Testis (tissue), 3 donors: Measurements from ENCODE around the gene EXOC6. TPM values are rescaled to one million over a fixed set of nuclear protein-coding genes. Genes with fewer than 3 reads are reported as not detected.

Experiments used
- DNase-seq: peaks from one replicate; pipeline ENCODE4 v3.0.0-alpha.2; 2019
- H3K27ac ChIP-seq, 2 donors: fragments of 200-600 bp; sonication (generic); one replicate each; pipeline ENCODE4 v1.5.1; 2019
- H3K27me3 ChIP-seq: fragments of 200-600 bp; sonication (generic); one replicate; pipeline ENCODE4 v1.5.1; 2019
- H3K36me3 ChIP-seq: fragments of 200-600 bp; sonication (generic); one replicate; pipeline ENCODE4 v1.5.1; 2017; ENCODE audit warnings: low read depth; ENCODE audit errors: missing control alignments
- H3K4me1 ChIP-seq: fragments of 200-600 bp; sonication (generic); one replicate; pipeline ENCODE4 v1.5.1; 2019
- H3K4me3 ChIP-seq, 2 donors: fragments of 200-600 bp; sonication (generic); one replicate each; pipeline ENCODE4 v1.5.1; 2017 to 2019
- H3K9me3 ChIP-seq: fragments of 200-600 bp; sonication (generic); one replicate; pipeline ENCODE4 v1.5.1; 2017
- POLR2A ChIP-seq: fragments of 450-650 bp; IDR thresholded peaks from one replicate; pipeline ENCODE4 v1.6.1; 2017; ENCODE audit warnings: antibody characterized with exemption, mild to moderate bottlenecking, moderate library complexity
- WGBS, 2 donors: methylation state at CpG; one replicate each; pipeline ENCODE4 v1.1.5; 2018; 5-methylcytosine and 5-hydroxymethylcytosine counted together
- intact Hi-C: fragments of 100-400 bp; cut with DNase I; formaldehyde crosslinking; loops from one replicate; pipeline ENCODE4 v1.15.1; 2023; ENCODE audit warnings: low total_unique reads
- polyA plus RNA-seq: library from polyadenylated mRNA; stranded (reverse); fragments of 350-450 nt; fragmentation: Illumina TruSeq; extraction: RNeasy Lipid Tissue Mini Kit (QIAGEN cat#74804); gene quantifications from one replicate; pipeline ENCODE4 v1.2.3, GENCODE V29; 2014; ENCODE audit warnings: low read depth, low replicate concordance; ENCODE audit not compliant: insufficient read depth
- total RNA-seq, 2 donors: library from RNA; depleted of rRNA; stranded (reverse); fragments of >200 nt; gene quantifications; one replicate each; pipeline ENCODE4 v1.2.3, GENCODE V29; 2016
- TF ChIP-seq, protein P1 (sequence below), 3 experiments: fragments of 450-650 bp in 2 of 3; fragments of 200-600 bp in 1 of 3; sonication (generic) in 1 of 3; IDR thresholded peaks; one replicate each; pipeline ENCODE4 v1.5.1; 2016 to 2019; ENCODE audit warnings: antibody characterized with exemption in 3 of 3, mild to moderate bottlenecking in 2 of 3, moderate library complexity in 1 of 3

Gene EXOC6
- total and polyA plus RNA-seq, 3 donors from 2014 or later, result 13.3 to 38.5 (median 28.0) TPM

DNA sequence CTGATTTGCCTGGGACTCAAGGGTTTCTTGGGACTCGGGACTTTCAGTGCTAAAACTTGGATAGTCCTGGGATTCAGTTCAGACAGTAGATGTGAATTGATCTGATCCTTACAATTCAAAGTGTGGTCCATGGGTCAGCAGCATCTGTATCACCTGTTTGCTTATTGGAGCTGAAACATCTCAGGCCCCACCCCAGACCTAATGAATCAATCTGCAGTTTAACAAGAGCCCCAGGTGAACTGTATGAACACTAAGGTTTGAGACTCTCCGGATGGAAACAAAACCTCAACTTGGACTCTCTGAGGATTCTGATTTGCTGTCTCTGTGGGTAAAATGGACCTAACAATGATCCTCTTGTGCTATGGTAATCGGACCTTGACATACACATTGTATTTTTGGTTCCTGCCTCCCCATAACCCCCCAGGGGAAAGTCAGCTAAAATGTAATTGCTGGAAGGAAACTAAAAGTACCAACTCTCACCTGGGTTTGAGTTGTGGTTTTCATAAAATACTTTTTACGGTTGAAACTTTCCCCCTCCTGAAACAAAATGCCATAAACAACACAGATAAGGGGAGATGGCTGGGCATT lies 237.0 kb downstream of the EXOC6 start:
- H3K4me3 ChIP-seq, result no peak overlapping the region
- 69 to 70% methylated on average over 4 of the region's 4 CpGs for WGBS, 2 donors
- H3K9me3 ChIP-seq, result no peaks in the 10 kb centered on the region
- no peak for DNase-seq
- no peak for TF ChIP-seq POLR2A
- TF ChIP-seq, protein P1, sequence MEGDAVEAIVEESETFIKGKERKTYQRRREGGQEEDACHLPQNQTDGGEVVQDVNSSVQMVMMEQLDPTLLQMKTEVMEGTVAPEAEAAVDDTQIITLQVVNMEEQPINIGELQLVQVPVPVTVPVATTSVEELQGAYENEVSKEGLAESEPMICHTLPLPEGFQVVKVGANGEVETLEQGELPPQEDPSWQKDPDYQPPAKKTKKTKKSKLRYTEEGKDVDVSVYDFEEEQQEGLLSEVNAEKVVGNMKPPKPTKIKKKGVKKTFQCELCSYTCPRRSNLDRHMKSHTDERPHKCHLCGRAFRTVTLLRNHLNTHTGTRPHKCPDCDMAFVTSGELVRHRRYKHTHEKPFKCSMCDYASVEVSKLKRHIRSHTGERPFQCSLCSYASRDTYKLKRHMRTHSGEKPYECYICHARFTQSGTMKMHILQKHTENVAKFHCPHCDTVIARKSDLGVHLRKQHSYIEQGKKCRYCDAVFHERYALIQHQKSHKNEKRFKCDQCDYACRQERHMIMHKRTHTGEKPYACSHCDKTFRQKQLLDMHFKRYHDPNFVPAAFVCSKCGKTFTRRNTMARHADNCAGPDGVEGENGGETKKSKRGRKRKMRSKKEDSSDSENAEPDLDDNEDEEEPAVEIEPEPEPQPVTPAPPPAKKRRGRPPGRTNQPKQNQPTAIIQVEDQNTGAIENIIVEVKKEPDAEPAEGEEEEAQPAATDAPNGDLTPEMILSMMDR (IDR thresholded peaks at IDR 0.05), result no peak
- H3K36me3 ChIP-seq, result no peaks in the 10 kb centered on the region
- no peak overlapping the region for H3K27ac ChIP-seq
- intact Hi-C loops, result loop anchor here (10.0 kb wide), 1 partner anchor 259 kb away; no protein-coding TSS in a partner anchor
- no peaks in the 10 kb centered on the region for H3K4me1 ChIP-seq
- H3K27me3 ChIP-seq, result no peaks in the 10 kb centered on the region

DNA sequence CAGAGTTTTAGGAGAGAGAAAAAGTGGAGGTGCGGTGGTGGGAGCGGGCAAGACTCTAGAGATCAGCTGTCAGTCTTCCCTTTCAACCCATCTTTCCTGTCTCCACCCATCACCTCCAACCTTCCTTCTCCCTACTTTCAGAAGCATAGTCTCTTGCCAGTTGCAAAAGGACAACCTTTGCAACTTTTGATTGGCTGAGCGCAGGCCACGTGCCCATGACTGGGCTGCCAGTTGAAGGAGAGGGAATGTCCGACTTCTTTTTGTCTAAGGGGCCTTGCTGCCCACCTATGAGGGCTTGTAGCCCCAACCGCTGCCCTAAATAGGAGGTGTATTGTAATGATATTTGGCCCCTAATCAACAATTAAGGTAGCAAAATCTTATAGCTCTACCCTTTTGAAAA lies 238.0 kb downstream of the EXOC6 start:
- 88 to 91% methylated on average over 6 of the region's 6 CpGs for WGBS, 2 donors
- no peak for DNase-seq
- intact Hi-C loops, result loop anchor here (10.0 kb wide), 1 partner anchor 259 kb away; no protein-coding TSS in a partner anchor
- TF ChIP-seq, protein P1 (IDR thresholded peaks at IDR 0.05), result no peak
- no peak for TF ChIP-seq POLR2A
- no peaks in the 10 kb centered on the region for H3K27me3 ChIP-seq
- H3K27ac ChIP-seq, result no peak overlapping the region
- no peaks in the 10 kb centered on the region for H3K36me3 ChIP-seq
- H3K4me3 ChIP-seq, result no peak overlapping the region
- H3K9me3 ChIP-seq, result no peaks in the 10 kb centered on the region
- H3K4me1 ChIP-seq, result no peaks in the 10 kb centered on the region

DNA sequence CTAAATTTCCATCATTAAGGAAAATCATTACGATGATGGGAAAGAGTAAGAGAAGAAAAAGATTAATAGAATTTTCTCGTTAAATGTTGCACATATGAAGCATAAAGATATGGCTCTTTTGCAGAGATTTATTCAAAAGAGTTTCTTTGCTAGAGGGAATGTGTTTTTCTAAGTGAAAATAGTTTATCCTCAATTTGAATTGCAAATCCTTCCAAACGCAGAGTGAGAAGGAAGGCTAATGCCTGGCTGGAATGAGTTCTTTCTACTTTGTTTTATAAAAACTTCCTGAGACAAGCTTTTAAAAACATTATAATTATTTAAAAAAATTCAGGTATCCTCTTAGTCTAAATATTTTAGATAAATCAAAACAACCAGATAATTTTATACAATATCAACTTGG lies 239.5 kb downstream of the EXOC6 start:
- TF ChIP-seq, protein P1 (IDR thresholded peaks at IDR 0.05), result no peak
- no peak for TF ChIP-seq POLR2A
- no peaks in the 10 kb centered on the region for H3K36me3 ChIP-seq
- intact Hi-C loops, result loop anchor here (10.0 kb wide), 1 partner anchor 257 kb away; no protein-coding TSS in a partner anchor
- no peaks in the 10 kb centered on the region for H3K4me1 ChIP-seq
- no peak overlapping the region for H3K27ac ChIP-seq
- DNase-seq, result no peak
- H3K27me3 ChIP-seq, result no peaks in the 10 kb centered on the region
- 69 to 77% methylated on average over 3 of the region's 3 CpGs for WGBS, 2 donors
- H3K4me3 ChIP-seq, result no peak overlapping the region
- H3K9me3 ChIP-seq, result no peaks in the 10 kb centered on the region

DNA sequence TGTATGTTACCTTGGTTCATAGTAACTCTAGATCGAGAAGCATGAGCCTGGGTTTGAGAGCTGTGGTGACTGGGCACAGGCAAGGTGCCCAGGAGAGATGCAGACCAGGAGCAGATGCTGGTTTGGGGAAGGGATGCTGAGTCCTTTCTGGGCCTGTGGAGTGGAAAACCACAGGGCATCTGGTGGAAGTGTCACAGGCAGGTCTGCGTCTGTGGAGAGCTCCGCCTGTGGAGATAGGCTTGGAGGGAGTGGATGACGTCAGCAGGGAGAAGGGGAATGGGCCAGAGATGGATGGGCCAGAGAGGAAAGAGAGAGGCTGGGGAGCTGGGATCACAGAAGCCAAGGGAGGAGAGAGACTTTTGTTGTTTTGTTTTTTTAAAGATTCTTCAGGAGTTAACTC lies 240.1 kb downstream of the EXOC6 start:
- DNase-seq, result no peak
- Histone ChIP-seq H3K36me3 (no peaks in the 10 kb centered on the region), H3K4me1 (no peaks in the 10 kb centered on the region), H3K4me3 (no peak overlapping the region), H3K27ac (no peak overlapping the region), H3K9me3 (no peaks in the 10 kb centered on the region), H3K27me3 (no peaks in the 10 kb centered on the region)
- 77 to 78% methylated on average over 4 of the region's 4 CpGs for WGBS, 2 donors
- intact Hi-C loops, result loop anchor here (10.0 kb wide), 1 partner anchor 256 kb away; no protein-coding TSS in a partner anchor
- TF ChIP-seq, protein P1 (IDR thresholded peaks at IDR 0.05), result no peak

DNA sequence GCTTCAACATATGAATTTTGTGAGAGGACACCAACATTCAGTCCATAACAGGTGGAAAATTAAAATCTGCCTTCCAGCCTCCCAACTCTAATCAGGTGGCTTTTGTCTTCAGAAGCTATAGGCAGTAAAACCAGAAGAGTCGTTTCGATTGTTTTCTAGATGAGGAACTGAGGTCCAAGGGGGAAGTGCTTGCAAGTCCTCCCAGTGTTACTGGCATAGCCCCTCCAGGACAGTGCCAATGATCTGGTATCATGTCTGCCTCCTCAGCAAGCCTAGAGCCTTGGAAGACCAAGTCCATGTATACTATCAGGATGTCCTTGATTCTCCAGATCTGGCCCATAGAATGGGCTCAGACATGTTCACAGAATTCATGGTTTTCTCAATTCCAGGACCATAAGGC lies 242.3 kb downstream of the EXOC6 start:
- Histone ChIP-seq H3K27me3 (no peaks in the 10 kb centered on the region), H3K9me3 (no peaks in the 10 kb centered on the region), H3K27ac (no peak overlapping the region), H3K4me1 (no peaks in the 10 kb centered on the region), H3K4me3 (no peak overlapping the region), H3K36me3 (no peaks in the 10 kb centered on the region)
- TF ChIP-seq, protein P1 (IDR thresholded peaks at IDR 0.05), result no peak
- no peak for TF ChIP-seq POLR2A
- 87 to 93% methylated on average over 2 of the region's 2 CpGs for WGBS, 2 donors
- no peak for DNase-seq
- intact Hi-C loops, result no loop called here
